Stimulated activated CD8-positive, alpha-beta memory T cell treated with anti-CD3 and anti-CD28 coated beads, Interleukin-12 subunit alpha, Interleukin-12 subunit beta, amount 100 ng/mL, for 4 hours (primary cell): ENCODE results near the gene PXK.
"Not testable (repeated sequence)": the region's sequence is repeated elsewhere in the genome, so short reads cannot be mapped to it uniquely, and the experiment has no call there.

Experiments
- DNase-seq: peaks from one replicate; pipeline ENCODE4 v3.0.0-alpha.2; 2020; ENCODE audit warnings: low read depth

Gene PXK

GRCh38 chr3:58323529-58324390 is 8.9 kb upstream of the PXK start:
- DNase-seq = no peak

- no peak for DNase-seq
These were observed 8.0 kb upstream of the PXK start for GRCh38 chr3:58324391-58325390.

- DNase-seq = no peak
These were observed 7.1 kb upstream of the PXK start for GRCh38 chr3:58325525-58325992.

- DNase-seq = no peak
These were observed 6.3 kb upstream of the PXK start for GRCh38 chr3:58326267-58326900.

GRCh38 chr3:58329150-58329921 is 3.4 kb upstream of the PXK start:
- DNase-seq = no peak

- DNase-seq = no peak
These were observed 2.7 kb upstream of the PXK start for GRCh38 chr3:58329922-58330413.

GRCh38 chr3:58331593-58332152 is 1.0 kb upstream of the PXK start:
- DNase-seq = no peak

GRCh38 chr3:58333206-58334012 is 717 bp downstream of the PXK start:
- peak; percentile 10 for DNase-seq

GRCh38 chr3:58334013-58334321 is 1.3 kb downstream of the PXK start:
- no peak for DNase-seq

- DNase-seq = no peak
These were observed 1.8 kb downstream of the PXK start for GRCh38 chr3:58334506-58334884.

GRCh38 chr3:58335652-58335947 is 2.9 kb downstream of the PXK start:
- no peak for DNase-seq

- no peak for DNase-seq
These were observed 3.6 kb downstream of the PXK start for GRCh38 chr3:58336135-58336882.

- DNase-seq = no peak
These were observed 4.5 kb downstream of the PXK start for GRCh38 chr3:58337190-58337589.

GRCh38 chr3:58339146-58339545 is 6.5 kb downstream of the PXK start:
- not testable (repeated sequence) for DNase-seq

GRCh38 chr3:58340594-58341244 is 8.0 kb downstream of the PXK start:
- DNase-seq = no peak

GRCh38 chr3:58341376-58341775 is 8.7 kb downstream of the PXK start:
- DNase-seq = no peak

- DNase-seq = no peak
These were observed 10.0 kb downstream of the PXK start for GRCh38 chr3:58342676-58343075.

GRCh38 chr3:58345457-58345856 is 12.8 kb downstream of the PXK start:
- DNase-seq = no peak

GRCh38 chr3:58346368-58346767 is 13.7 kb downstream of the PXK start:
- DNase-seq = no peak
